HG03378 (cell line): Measurements from ENCODE around the gene PTH2.
"Not testable (repeated sequence)": the region's sequence is repeated elsewhere in the genome, so short reads cannot be mapped to it uniquely, and the experiment has no call there.

Source experiments
- ATAC-seq: cut with Tn5 transposase; IDR thresholded peaks from one replicate; pipeline ENCODE4 v1.9.1; 2021; ENCODE audit warnings: mild to moderate bottlenecking, moderate library complexity; ENCODE audit not compliant: unreplicated experiment

PTH2 gene

GRCh38 chr19:49448432-49448786, 25.2 kb upstream of the PTH2 start:
- ATAC-seq = no peak

DNA sequence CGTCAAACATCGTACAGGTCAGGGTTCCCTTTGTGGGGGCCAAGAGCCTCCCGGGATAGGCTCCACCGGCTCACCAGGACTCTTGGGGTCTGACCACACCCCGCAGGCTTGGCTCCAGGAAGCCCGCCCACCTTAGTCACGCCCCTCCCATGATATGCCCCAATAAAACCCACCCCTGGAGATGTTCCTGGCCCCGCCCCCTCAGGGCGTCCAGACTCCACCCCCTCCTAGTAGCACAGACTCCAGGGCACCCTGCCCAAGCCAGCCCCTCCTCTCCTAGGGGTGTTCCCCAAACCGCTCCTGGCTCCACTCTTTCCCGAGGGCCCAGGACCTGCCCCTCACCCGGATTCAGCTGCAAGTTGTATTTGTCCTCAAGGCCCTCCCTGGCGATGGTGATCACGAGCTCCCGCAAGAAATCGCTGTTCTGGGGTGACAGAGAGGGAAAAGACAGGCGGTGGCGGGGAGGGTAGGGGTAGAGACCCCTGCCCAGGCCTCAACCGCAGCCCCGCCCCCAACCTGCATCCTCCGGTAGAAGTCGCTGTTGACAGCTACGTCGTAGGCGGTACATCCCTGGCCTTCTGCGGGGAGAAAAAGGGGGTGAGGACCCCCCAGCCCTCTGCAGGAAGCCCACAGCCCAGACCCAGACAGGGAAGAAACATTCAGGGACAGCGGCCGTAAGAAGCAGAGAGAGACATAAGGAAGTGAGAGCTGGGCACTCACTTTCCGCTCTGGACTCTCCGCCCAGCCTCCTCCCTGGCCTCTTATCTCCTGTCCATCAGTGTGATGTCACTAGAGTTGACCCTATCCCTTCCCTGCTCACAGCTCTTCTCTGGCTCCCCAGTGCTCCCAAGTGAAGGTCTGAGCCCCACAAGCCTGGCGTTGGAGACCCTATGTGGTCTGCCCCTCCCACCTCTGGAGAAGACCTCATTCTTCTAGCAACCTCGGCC, 24.5 kb upstream of the PTH2 start:
- ATAC-seq = no peak

GRCh38 chr19:49445997-49446396, 22.8 kb upstream of the PTH2 start:
- ATAC-seq = no peak

DNA sequence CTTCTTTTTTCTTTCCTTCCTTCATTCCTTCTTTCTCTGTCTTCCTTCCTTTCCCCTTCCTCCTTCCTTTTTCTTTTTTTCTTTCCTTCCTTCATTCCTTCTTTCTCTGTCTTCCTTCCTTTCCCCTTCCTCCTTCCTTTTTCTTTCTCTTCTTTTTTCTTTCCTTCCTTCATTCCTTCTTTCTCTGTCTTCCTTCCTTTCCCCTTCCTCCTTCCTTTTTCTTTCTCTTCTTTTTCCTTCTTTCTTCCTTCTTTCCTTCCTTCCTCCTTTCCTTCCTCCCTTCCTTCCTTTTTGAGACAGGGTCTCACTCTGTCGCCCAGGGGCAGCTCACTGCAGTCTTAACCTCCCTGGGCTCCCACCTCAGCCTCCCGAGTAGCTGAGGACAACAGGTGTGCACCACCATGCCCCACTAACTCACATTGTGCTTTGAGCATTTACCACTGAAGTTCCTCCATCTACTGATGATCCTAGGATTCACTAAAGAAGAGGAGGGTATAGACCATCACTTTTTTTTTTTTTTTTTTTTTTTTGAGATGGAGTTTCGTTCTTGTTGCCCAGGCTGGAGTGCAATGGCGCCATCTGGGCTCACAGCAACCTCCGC, 21.0 kb upstream of the PTH2 start:
- not testable (repeated sequence) for ATAC-seq

GRCh38 chr19:49443366-49444099, 20.3 kb upstream of the PTH2 start:
- peak; percentile 76 for ATAC-seq

DNA sequence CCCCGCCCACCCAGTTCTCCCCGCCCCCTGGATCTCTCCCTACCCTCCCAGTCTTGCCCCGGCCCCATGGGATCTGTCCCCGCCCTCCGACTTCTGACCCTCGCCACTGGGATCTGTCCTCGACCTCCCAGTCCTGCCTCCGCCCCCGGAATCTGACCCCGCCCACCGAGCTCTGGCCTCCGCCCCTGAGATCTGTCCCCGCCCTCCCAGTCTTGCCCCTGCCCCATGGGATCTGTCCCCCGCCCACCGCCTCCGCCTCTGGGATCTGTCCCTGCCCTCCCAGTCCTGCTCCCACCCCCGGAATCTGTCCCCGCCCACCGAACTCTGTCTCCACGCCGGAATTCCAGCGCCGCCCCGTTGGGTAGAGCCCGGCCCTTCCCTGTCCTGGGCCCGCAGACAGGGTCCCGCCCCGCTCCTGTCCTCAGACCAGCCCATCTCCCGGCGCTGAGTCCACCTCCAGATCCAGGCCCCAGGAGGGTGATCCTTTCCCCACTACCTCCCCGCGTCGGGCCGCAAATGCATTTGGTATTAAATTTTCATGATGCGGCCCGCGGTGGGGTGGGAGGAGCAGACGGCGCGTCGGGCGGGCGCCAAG, 19.6 kb upstream of the PTH2 start:
- ATAC-seq = no peak

DNA sequence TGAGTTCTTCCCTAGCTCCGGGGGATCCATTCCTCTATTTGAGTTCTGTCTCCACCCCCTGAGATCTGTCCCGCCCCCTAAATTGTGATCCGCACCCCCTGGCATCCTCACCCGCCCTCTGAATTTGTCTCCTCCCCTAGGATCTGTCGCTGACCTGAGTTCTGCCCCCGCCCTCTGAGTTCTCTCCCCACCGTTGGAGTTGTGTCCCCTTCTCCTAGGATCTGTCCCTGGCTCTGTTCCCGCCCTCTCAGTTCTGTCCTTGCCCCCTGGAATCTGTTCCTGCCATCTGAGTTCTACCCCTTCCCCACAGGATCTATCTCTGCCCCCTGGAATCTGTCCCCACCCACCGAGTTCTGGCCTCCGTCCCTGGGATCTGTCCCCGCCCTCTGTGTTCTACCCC, 19.1 kb upstream of the PTH2 start:
- no peak for ATAC-seq

DNA sequence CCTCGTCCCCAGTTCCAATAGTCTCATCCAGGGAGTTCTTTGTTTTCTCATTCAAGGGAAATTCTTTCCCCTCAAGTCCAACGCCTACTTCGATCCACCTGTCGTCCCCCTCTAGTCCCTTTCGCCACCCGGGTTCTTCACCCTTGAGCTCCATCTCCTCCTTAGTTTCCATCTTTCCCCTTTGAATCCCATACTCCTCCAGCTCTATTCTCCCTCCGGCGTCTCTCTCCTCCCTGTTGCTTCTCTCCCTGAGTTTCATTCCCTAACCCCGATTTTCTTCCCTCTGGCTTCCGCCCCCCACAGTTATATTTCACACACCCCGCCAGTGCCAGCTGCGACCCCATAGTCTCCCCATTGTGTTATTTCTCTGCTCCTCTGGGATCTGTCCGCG, 18.7 kb upstream of the PTH2 start:
- no peak for ATAC-seq

DNA sequence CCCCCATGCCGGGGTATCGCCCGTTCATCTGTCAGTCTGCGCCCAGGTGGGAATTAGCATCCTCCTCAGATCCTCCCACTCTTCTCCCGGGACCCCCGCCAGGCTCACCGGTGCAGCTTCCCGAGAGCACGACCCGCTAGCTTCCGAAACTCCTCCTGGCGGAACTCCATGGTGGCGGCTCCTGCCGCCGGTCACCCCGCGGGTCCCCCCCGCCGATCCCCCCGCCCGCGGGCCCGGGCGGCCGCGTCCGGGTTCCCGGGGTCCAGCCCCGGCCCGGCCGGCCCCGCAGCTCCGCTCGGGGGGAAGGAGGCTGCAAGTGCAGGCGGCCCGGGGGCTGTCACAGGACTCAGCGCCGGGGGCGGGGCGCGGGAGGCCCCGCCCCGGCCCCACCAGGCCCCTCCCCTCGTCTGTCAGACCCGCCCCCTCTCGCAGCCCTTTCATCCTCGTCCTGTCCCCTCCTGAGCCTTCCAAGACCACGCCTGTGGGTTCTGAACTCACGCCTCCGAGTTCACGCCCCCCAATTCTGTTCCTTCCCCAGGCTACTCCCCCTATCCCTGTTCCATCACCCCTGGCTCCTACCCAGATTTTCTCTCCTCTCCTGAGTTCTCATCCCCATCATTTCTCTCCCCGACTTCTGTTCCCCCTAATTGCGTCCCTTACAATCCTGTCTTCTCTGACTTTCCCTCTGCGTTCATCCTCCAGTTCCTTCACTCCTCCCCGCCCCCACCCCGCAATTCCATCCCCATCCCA, 18.1 kb upstream of the PTH2 start, which contains the start of gene SLC17A7:
TSS of gene SLC17A7 (minus strand) at position 318 of the 750 bp plus-strand sequence. CDS start at position 170, 148 bp downstream.
- no peak for ATAC-seq

DNA sequence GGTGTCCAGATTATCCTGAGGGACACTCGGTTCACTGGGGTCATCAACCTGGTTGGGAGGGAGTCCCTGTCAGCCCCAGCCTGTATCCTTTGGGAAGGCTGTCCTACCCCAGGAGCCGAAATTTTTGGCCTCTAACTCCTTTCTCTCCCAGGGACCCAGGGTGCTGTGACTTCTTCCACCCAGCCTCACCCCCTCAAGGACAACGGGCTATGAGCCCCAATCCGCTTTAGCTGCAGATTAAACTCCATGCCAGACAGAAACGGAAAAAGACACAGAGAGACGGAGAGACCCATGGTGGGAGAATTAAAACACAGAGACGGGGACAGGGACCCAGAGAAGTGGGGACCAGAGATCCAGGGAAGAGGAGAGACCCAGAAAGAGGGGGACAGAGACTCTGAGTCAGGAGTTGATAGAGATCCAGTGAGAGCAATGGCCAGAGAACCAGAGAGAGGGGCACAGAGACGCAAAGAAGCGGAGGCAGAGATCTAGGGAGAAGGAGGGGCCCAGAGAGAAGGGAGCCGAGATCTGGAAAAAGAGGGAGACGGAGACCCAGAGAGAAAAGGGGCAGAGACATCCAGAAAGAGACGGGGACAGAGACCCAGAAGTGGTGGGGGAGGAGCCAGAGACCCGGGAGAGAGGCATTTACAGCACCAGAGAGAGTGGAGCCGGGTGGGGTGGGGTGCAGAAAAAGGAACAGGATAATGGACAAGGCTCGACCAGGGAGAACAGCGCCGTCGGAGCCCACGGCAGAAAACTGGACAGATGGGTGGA, 17.4 kb upstream of the PTH2 start:
- no peak for ATAC-seq

DNA sequence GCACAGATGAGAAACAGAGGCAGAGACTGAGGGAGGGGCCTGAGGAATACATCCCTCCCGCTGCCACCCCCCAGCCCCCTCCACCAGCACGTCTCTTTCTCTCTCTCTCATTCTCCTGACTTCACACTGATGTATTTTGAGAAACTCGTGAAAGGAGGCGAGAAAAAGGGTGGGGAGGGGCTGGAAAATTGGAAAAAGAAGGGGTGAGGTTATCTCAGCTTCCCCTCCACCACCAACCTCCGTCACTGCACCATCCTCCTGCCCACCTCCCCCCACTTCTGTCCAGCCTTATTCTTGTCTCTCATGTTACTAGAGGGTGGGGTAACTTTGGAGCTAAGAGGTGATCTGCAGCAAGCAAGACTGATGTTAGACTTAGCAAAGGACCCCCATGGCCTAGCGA, 16.6 kb upstream of the PTH2 start:
- no peak for ATAC-seq

GRCh38 chr19:49438261-49438660, 15.0 kb upstream of the PTH2 start:
- ATAC-seq = no peak

DNA sequence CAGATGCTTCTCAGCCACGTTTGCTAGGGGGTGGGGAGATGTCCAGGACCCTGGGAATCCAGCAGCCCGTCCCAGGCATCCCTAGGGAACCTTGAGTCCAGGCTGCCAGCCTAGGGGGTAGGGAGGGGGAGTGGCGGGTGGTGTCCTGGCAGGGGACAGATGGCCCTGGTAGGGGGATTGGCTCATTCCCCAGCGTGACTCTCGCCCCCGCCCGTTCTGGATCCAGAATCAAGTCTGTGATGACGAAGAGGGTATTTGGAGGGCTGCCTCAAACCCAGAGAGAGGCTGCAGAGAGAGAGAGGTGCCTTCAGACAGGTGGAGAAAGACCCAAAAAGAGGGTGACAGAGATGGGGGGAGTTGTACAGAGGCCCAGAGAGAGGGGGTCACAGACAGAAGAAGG, 14.0 kb upstream of the PTH2 start:
- no peak for ATAC-seq

- no peak for ATAC-seq
These were observed 13.3 kb upstream of the PTH2 start for GRCh38 chr19:49436381-49437017.

DNA sequence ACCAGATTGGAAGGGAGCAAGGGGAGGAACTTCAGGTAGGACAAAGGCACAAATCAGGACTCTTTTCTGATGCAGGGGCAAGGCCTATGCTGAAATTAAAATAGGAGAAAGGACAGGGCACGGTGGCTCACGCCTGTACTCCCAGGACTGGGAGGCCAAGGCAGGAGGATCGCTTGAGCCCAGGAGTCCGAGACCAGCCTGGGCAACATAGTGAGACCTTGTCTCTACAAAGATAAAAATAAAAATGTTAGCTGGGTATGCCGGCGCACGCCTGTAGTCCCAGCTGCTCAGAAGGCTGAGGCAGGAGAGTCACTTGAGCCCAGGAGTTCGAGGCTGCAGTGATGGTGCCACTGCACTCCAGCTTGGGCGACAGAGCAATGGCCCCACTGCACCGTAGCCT, 12.4 kb upstream of the PTH2 start:
- ATAC-seq = no peak

DNA sequence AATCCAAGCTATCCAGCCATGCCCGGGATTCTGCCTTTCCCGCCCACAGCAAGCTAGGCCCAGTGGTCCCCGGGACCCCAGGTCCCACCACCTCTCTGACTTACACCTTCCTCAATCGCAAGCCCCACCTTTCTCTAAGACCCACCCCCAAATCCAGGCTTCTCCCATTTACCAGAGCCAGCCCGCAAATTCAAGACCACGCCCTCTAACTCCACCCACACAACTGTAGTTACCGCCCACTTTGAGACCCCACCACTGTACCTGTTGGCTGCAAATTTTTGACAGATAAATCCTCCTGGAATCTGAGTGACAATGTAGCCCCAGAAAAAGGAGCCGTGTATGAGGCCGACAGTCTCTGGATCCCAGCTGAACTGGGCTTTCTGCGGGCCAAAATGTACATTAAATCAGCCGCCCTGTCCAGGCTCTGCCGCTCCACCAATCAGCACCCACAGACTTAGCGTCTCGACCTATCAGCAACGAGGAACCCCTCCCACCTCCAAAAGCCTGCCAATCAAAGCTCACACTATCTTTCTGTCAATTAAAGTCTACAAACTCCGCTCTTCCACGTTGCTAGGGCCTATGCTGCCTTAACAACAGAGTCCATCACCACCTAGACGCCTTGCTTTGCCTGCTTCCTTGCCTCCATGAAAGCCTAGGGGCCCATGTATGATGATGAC, 11.8 kb upstream of the PTH2 start:
- no peak for ATAC-seq

GRCh38 chr19:49433240-49433901, 10.1 kb upstream of the PTH2 start:
- ATAC-seq = no peak
